ENCODE data around the gene MISFA.

GRCh38 chr11:18608376-18608775 is 8.8 kb downstream of the MISFA start:
- TF ChIP-seq CTCF (IDR thresholded peaks at IDR 0.05) (no peak), POLR2A (IDR thresholded peaks at IDR 0.05) (no peak)

Measured in thyroid gland (tissue), 4 donors.